ENCODE results near the gene OR2A42.
"Not testable (repeated sequence)": the region's sequence is repeated elsewhere in the genome, so short reads cannot be mapped to it uniquely, and the experiment has no call there.

OR2A42 gene

DNA sequence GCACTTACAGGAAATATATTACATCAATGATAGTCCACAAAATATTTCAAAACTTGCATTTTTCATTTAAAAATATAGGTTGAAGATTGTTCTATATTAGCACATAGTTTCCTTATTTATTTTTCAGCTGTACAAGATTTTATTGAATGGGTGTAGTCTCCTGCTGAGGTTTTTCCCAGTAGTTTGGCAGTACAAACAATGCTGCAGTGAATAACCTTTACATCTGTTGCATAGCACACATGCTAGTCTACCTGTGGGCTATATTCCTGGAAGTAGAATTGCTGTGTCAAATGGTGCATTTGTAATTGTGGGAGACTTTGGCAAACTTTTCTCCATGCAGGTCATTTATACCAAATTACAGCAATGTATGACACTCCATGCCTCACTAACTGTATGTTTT lies 18.9 kb downstream of the OR2A42 start:
- DNase-seq: not testable (repeated sequence)

DNA sequence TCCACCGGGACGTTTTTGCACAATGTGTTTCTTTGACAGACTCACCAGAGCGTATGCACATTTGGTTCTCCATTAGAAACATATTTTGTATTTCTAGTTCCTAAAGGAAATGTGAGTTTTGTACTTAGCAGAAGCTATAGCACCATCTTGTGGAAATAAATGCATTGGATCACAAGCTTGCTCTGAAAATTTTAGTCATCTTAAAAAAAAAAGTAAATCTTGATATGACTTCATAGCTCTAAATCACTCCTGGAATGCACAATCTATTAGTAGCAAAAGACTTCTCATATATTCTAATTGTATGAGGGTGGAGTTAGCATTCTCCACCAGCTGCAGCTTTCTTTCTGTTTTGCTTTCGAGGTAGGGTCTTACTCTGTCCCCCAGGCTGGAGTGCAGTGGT lies 20.3 kb downstream of the OR2A42 start:
- DNase-seq: not testable (repeated sequence)

DNA sequence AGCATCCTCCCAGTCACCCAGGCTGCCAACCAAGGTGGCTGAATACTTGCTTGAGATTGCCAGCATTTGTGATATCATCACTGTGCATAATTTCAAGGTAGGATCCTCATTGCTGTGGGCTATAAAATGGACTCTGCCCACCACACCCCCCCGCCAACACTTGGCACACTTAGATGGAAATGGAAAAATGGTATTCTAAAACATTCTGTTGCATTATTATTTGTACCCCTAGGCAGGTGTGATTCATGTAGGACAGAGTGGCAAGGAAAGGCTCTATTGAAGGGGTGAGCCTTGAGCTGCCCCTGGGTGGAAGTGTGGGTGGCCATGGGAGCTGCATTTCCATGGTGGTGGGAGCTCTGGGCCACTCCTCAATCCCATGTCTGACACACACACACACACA lies 20.8 kb downstream of the OR2A42 start:
- not testable (repeated sequence) for DNase-seq

DNA sequence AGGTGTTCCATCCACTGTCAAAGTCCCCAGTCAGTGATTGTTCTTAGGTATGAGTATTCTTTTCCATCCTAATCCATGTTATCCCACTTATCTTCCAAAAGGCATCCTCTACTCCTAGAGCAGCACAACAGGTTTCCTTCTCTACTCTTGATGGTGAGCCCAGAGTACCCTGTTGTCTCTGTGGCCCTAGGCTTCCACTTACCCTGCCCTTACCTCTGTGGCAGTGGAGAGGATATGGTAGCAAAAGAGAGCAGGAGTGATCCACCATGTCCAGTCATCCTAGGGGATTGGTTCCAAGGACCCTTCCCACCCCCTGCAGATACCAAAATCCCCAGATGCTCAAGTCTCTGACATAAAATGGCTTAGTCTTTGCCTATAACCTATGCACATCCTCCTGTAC lies 22.2 kb downstream of the OR2A42 start:
- not testable (repeated sequence) for DNase-seq

DNA sequence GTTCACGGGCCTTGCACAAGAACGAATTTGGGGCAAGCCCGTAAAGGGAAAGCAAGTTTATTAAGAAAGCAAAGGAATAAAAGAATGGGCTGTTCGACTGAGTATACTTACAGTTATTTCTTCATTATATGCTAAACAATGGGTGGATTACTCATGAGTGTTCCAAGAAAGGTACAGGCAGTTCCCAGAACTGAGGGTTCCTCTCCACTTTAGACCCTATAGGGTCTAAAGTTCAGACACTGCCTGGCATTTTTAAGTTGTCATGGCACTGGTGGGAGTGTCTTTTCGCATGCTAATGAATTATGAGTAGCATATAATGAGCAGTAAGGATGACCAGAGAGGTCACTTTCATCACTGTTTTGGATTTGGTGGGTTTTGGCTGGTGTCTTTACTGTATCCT lies 34.1 kb downstream of the OR2A42 start:
- not testable (repeated sequence) for DNase-seq

DNA sequence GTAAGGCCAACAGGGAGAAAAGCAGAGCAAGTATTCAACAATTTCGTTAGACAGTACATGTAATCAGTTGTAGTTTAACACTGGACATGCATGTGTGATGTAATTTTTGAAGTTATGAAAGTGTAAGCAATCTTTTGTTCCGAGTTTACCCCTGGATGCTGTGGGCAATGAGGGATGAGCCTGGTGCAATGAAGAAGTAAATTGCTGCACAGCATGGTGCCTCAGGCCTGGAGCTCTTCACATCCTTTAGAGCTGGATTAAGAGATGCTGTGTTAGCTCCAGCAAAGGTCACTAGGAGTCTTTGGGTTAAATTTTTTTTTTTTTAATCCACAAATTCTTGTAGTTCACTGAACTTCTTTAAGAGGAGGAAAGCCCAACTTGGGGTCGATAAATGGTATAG lies 36.3 kb downstream of the OR2A42 start:
- not testable (repeated sequence) for DNase-seq

DNA sequence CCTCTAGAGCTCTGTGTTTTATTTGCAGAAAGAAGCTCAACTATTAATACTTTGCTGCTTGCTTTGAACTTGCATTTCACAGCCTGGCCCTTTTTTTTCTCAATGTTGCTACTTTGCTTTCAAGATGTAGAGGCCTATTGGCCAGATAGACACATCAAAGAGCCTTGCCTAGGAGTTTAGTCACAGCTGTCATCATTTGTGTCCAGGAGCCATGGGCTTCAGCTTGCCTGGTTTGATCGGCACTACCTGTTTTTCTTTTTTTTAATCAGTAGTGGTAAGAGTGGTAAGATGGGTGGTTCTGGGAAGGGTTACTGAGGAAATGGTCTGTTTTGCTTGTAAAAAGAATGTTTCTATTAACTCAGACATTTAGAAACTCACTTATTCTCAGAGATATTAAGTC lies 37.4 kb downstream of the OR2A42 start:
- DNase-seq: not testable (repeated sequence)

DNA sequence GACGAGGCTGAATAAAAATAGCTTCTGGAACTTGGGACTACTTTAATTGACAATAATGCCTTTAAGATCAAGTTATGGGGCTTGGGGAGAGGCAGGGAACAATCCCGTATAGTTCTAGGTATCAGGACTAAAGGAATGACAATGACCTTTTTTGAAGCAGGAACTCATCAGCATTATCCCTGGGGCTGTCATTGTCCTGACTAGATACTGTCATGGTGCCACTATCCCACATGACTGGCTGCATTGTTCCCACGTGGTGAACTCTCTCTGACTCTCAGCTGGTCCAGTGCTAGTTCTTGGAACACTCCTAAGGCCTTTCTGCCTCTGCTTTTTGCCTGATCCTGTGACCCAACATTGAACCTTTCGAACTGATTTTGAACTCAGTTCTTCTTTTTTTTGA lies 40.5 kb downstream of the OR2A42 start:
- DNase-seq: not testable (repeated sequence)

DNA sequence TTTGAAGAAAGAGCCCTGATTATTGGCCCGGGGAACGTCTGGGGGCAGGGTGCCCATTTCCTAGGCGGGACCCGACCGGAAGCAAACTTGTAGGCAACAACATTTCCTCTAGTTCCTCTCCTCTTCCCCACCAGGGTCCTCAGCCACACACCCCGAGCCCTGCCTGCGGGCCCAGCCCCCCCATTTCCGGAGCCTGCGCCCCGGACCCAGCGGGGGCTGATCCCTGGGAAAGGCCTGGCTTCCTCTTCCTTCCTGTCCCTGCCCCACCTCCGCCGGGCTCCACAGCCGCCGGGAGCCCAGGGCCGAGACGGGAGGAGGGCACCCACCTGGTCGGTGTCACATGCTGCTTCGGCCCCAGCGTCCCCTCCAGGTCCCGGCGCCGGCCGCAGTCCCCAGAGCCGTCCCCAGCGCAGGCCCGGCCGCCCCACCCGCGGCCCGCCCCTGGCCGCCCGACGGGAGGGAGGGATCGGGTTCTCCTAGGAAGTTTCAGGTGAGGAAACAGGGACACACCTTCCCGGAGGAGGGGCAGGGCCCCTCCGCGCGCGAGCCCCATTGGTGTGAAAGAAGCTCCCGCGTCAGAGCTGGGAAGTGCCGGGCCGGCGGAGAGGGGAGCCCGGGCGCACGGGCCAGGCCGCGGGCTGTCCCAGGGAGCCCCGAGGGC lies 44.1 kb downstream of the OR2A42 start, which contains the start of gene ARHGEF35:
ARHGEF35 (minus strand) TSS at position 622 of the 661 bp plus-strand sequence. CDS start 7,450 bp downstream, outside the sequence.
- not testable (repeated sequence) for DNase-seq

DNA sequence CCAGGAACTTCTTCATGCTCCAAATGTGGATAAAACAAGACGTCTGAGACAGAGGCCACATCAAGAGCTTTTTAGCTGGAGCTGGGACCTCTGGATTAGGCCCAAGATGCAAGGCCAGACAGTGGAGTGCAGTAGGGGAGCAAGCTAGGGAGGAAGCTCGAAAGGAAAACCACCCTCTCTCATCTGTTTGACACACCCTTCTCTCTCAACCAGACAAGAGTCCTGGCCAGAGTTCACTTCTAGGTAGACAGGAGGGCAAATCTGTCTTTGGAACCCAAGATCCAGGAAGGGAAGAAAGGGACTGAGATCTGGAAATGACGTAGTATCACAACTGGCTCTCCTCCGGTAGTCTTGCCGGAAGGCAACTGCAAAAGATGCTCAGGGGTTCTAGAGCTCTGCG lies 45.0 kb downstream of the OR2A42 start:
- not testable (repeated sequence) for DNase-seq

DNA sequence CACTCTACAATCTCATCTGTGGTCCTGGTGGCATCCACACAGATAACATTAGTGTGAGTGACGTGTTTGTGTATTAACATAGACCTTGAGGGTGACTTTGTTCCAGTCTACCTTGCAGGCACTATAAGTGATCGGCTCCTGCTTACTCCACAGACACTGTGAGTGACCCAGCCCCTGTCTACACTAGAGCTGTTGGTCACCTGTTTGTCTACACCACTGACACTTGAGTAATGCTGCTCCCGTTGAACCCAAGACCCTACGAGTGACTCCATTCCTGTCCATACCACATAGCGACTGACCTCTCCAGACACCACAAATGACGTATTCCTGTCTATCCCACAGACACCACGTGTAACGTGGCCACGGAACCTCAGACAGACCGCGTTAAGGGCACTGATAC lies 45.6 kb downstream of the OR2A42 start:
- DNase-seq: not testable (repeated sequence)

DNA sequence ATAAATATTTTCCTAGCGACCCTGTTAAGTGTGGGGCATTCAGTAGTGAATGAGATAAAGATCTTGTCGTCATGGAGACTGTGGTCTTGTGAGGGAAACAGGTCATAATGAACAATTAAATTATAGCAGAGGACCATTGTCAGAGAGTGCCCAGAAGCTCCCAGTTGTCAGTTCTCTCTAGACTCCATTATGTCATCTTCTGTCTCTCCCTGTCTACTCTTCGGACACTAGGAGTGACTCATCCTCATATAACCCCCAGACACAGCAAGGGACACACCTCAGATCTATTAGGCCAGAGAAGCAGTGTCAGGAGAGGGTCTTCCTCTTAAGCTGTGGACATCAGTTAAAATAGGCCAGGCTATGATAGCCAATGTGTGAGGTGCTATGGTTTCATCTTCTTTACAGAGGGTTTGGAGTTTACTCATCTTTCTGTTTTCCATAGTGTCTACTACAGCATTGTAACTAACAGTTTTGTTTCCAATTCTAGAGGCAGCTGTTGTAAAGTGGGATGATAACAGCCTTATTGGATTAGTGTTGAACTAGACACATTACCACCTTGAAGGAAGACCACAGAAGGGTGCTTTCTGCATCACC lies 50.7 kb downstream of the OR2A42 start:
- not testable (repeated sequence) for DNase-seq

DNA sequence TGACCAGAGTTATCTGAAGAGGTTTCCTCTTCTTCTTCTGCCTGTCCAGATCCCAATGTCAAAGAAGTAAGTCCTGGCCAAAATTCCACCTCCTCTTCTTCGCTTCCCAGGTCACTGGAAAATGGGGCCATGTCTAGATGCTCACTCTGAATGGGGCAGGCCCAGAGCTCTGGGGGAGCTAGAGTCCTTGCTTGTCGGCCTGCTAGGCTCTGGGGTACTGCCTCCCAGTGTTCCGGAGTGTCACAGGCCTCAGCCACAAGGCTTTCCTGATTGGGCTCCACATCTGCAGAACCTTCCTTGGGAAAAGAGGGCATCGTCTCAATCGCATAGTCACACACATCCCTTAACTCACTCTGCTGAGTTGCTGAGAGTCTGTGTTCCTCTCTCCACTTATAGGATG lies 51.6 kb downstream of the OR2A42 start:
- DNase-seq: not testable (repeated sequence)

DNA sequence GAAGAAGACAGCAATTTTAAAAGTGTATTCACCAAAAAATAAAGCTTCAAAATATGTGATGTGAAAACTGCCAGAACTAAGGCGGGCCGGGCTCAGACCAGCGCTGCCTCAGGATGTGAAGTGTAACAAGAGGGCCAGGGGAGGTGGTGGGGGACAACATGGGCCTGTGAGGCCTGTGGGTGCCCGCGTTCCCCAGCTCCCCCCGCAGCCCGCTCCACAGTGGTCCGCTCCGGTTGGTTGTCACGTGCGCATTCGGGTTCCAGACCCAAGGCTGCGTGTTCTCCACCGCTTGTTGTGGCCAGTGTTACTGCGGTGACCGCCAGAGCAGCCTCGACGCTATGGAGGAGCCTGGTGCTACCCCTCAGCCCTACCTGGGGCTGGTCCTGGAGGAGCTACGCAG lies 56.2 kb downstream of the OR2A42 start, which contains the start of gene CTAGE4:
CTAGE4 (plus strand) TSS at position 301 of the 400 bp plus-strand sequence; CDS start at position 339, 38 bp downstream.
- DNase-seq: not testable (repeated sequence)

DNA sequence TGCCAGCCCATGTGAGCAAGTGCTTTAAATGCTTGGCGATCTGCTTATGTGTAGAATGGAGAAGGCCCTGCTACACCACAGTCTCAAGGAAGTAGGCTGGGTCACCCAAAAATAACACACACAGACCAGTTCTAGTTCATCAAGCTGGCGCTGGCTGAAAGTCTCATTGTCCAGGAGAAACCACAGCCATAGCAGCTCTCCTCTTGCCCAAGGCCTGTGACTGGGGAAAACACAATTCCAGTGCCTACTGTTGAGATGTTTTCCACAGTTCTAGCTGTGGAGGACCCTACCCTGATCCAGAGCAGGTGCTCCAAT lies 60.3 kb downstream of the OR2A42 start:
- DNase-seq: not testable (repeated sequence)

DNA sequence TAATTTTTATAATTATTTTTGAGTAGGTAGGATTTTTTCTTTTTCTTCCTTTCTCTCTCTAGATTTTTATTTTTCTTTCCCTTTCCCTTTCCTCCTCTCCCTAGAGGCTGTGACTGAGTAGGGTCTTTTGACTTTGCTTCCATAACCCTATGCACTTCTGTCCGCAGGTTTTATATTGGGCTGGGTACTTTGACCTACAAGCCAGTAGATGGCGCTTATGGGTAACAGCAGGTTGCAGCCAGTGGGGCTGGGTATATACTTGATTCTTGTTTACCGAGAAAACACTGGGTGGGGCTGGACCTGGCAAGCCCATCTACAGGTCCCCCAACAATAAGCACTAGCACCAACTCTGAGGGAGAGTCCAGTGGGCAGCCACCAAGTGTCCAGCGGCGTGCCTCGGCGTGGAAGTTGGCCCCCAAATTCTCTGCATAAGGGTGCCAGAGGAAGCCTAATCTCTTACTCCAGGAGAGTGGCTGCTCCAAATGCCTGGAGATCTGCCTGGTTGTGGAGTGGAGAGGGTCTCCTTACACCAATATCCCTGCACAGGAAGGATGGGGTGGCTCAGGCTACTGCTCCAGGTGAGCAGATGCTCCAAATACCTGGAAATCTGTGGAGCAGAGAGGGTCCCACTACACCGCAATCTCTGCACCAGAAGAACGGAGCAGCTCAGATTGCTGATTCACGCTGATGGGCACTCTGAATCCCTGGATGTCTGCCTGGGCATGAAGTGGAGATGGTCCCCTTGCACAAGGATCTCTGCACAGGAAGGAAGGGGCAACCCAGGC lies 60.8 kb downstream of the OR2A42 start:
- not testable (repeated sequence) for DNase-seq

Measured in CD4-positive, alpha-beta T cell treated with Interleukin-15 for 1 hour (primary cell).